Activated CD8-positive, alpha-beta memory T cell treated with anti-CD3 and anti-CD28 coated beads for 48 hours (primary cell): Measurements from ENCODE around the gene PLB1.

Experiments
- DNase-seq, 3 experiments: peaks; one replicate each; pipeline ENCODE4 v3.0.0-alpha.2; 2020; ENCODE audit warnings: low read depth in 2 of 3, low spot score in 2 of 3

PLB1 gene

GRCh38 chr2:28499282-28499681 is 3.4 kb downstream of the PLB1 start:
- DNase-seq = no peak

DNA sequence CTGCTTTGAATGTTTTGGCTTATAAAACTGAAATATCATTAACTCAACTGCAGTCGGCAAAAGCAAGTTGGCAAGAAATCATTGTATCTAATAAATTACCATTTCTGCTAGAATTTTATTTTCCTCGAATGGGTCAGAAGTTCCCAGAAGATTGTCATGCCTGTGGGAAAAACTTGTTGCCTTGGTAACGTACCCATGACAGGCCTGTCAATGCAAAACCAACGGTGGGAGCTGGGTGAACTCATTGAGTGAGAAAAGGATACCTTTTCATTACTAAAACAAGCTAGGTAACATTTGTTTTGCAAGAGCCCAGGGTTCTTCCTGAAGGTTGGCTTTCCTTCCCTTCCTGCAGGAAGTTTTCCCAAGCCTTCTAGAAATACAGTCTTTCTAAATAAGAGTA is 9.5 kb downstream of the PLB1 start:
- no peak for DNase-seq

- no peak for DNase-seq
Observed at GRCh38 chr2:28506112-28506910, 10.5 kb downstream of the PLB1 start.

GRCh38 chr2:28507796-28508764 is 12.2 kb downstream of the PLB1 start:
- peak in 1 of 3 experiments; percentile 6 for DNase-seq

DNA sequence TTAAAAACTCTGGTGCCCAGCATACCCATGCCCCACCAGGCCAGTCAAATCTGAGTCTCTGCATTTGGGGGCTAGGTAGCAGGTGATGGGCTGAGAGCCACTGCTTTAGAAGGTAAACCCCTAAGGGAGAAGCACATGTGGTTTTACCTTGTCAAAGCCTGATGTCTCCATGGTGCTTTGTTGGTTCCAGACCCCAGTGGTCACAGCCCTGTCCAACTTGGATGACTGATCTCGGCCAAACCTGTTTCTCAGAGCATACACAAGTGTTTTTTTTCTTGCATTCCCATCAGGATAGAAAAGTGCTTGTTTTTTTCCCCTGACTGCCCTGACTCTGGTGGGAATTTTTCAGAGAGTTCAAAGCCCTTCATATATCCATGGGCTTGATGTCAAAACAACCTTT is 13.5 kb downstream of the PLB1 start:
- no peak for DNase-seq

GRCh38 chr2:28510184-28510583 is 14.3 kb downstream of the PLB1 start:
- no peak for DNase-seq

GRCh38 chr2:28511871-28512606 is 16.2 kb downstream of the PLB1 start:
- no peak for DNase-seq

DNA sequence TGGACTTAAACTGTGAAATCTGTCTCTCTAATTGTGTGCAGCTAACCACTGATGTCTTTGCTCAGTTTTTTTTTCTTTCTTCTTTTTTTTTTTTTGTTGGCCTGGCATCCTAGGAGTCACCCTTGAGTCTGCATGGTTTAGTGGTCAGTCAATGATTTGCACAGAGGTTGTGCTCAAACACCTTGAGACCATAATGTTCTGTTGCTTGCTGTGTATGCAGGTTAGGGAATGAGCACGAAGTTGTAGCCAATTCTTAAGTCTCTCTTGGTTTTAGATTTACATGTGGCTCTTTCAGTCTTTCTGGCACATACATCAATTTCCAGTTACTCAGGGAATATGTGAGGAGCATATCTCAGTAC is 16.7 kb downstream of the PLB1 start:
- DNase-seq = no peak

DNA sequence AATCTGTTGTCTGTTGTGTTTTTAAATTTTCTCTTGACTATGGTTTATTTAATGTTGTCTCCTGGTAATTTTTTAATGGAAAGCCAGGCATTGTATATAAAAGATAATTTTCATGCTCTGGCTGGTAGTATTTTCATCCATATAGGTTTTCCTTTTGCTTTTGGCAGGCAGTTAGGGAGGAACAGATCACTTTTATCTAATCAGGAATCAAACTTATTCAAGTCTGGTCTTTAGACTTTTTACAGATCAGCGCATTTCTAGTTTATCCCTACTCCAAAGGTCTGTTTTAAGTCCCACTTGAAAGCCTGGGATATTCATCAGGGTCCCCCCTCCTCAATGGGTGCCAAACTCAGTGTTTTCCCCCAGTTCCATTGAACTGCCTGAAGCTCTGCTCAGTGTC is 17.2 kb downstream of the PLB1 start:
- DNase-seq = no peak

GRCh38 chr2:28515176-28515751 is 19.4 kb downstream of the PLB1 start:
- DNase-seq = no peak

GRCh38 chr2:28516430-28516829 is 20.6 kb downstream of the PLB1 start:
- no peak for DNase-seq

- DNase-seq = no peak
Observed at GRCh38 chr2:28516950-28517349, 21.1 kb downstream of the PLB1 start.

DNA sequence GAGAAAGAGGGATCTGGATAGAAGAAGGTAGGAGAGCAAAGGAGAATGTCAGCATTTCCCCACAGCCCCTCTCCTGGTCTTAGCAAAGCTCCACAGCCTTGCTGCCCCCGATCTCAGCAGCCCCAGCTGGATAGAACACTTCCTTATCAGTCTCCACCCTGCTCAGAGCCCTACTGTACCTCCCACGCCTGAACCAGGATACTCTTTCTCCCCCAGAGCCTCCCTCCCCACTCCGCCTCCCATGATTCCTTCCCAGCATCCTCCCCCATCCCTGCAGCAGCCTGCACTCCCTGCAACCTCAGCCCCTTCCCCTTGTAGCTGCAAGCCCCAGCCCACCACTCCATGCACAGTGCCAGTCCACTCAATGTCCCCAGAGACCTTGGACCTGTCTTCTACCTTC is 25.8 kb downstream of the PLB1 start:
- DNase-seq = no peak

- no peak for DNase-seq
Observed at GRCh38 chr2:28522481-28522880, 26.6 kb downstream of the PLB1 start.

DNA sequence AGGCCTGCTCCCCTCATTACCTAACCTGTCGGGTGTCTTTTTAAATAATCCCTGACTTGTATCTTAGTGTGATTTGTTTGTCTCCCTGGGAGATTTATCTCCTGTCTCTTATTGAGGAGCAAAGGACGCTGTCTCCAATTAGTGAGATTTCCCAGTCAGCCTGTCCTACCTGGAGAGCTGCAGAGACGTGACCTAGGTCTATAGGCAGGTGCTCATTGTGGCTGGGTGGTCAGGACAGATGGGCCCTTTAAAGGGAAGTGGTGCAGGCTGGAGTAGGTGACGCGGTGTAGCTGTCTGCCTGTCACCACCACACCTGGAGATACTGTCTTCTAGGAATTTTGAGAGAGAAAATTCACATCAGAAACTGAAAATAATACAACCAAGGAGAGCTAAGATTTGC is 28.0 kb downstream of the PLB1 start:
- no peak for DNase-seq

- no peak for DNase-seq
Observed at GRCh38 chr2:28525481-28525880, 29.6 kb downstream of the PLB1 start.

DNA sequence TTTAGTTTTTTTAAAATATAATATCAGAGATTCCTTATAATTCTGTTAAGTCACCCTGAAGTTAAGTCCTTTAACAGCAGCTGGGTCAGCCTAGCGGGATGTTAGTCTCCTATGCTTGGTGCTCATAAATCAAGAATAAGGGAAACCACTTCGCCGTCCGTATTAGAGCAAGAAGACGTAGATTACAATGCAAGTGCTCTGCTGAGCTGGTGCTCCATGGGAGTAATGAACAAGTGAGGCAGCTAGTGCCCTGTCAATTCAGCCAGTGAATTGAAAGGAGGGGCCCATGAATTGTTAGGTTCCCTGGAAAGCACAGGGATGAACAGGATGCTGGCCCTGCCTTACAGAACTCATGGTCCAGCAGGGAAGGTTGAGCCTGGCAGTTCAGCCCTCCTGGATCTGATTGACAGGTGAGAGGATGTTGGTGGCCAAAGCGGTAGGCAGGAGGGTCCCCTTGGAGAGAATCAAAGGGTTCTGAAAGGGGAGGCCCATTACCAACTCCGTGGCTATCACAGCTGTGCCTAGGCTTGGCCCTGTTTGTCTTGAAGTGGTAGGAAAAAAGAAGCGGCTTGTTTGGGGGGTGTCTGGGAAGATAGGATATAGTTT is 30.8 kb downstream of the PLB1 start:
- DNase-seq = no peak

DNA sequence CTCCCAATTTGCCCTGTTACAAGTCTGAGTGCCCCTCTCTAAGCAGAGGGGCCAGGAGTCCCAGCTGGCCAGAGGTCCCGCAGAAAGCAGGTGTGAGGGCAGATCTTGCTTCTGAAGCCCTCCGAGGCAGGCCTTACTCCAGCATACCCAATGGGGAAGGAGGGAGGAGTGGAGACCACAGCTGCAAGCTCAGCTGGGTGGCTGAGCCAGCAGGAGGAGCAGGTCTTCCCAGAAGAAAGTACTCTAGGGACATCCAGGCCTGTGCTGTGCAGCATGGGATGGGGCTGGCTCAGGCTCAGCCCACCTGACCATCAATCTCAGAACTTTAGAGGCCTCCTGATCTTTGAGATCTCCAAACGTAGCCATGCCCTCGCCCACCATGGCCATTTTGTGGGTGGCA is 31.3 kb downstream of the PLB1 start:
- DNase-seq = no peak

GRCh38 chr2:28528206-28528605 is 32.3 kb downstream of the PLB1 start:
- no peak for DNase-seq

GRCh38 chr2:28530782-28531181 is 34.9 kb downstream of the PLB1 start:
- no peak for DNase-seq

GRCh38 chr2:28532399-28532798 is 36.5 kb downstream of the PLB1 start:
- no peak for DNase-seq
